Thymus (tissue), 11 donors: Measurements from ENCODE around the gene RASSF5. TPM values are rescaled to one million over a fixed set of nuclear protein-coding genes. Genes with fewer than 3 reads are reported as not detected.

Experiments used
- DNase-seq, 9 donors: peaks; one replicate each; pipeline ENCODE4 v3.0.0-alpha.2; 2013; ENCODE audit warnings: low spot score in 9 of 9, low read depth in 6 of 9, missing footprints in 1 of 9
- H3K27ac ChIP-seq, 2 donors: one replicate each; pipeline ENCODE4 v1.5.1; 2013; ENCODE audit warnings: control low read depth in 1 of 2, low read depth in 1 of 2, low read length in 1 of 2, mild to moderate bottlenecking in 1 of 2, moderate library complexity in 1 of 2
- H3K27me3 ChIP-seq, 2 donors: one replicate each; pipeline ENCODE4 v1.5.1; 2013; ENCODE audit warnings: low read length in 1 of 2; ENCODE audit not compliant: control insufficient read depth in 2 of 2, insufficient read depth in 1 of 2
- H3K36me3 ChIP-seq, 2 donors: one replicate each; pipeline ENCODE4 v1.5.1; 2013; ENCODE audit warnings: low read length in 1 of 2, mild to moderate bottlenecking in 1 of 2, moderate library complexity in 1 of 2; ENCODE audit not compliant: control insufficient read depth in 2 of 2, insufficient read depth in 2 of 2
- H3K4me1 ChIP-seq, 2 donors: one replicate each; pipeline ENCODE4 v1.5.1; 2013; ENCODE audit warnings: low read length in 2 of 2; ENCODE audit not compliant: control insufficient read depth in 2 of 2, insufficient read depth in 2 of 2
- H3K4me3 ChIP-seq, 2 donors: one replicate each; pipeline ENCODE4 v1.5.1; 2013; ENCODE audit warnings: low read length in 2 of 2, control low read depth in 1 of 2, mild to moderate bottlenecking in 1 of 2
- H3K9me3 ChIP-seq, 2 donors: one replicate each; pipeline ENCODE4 v1.5.1; 2013; ENCODE audit warnings: low read length in 1 of 2, mild to moderate bottlenecking in 1 of 2; ENCODE audit not compliant: control insufficient read depth in 2 of 2, insufficient read depth in 1 of 2
- WGBS: extraction: QIAGEN DNeasy Blood & Tissue Kit; methylation state at CpG from one replicate; pipeline ENCODE4 v1.1.7; 2013; 5-methylcytosine and 5-hydroxymethylcytosine counted together
- polyA plus RNA-seq: library from polyadenylated mRNA; stranded (reverse); fragments of 200-250 nt; gene quantifications from one replicate; pipeline ENCODE4 v1.2.3, GENCODE V29; 2013
- total RNA-seq: library from RNA; stranded (reverse); fragments of 120-200 nt; gene quantifications from one replicate; pipeline ENCODE4 v1.2.4, GENCODE V29; 2013
- donor health status: healthy.

The RASSF5 gene
- total and polyA plus RNA-seq, 2 donors = 54.3 to 73.4 TPM

GRCh38 chr1:206591696-206592095 lies 84.4 kb downstream of the RASSF5 start:
- Histone ChIP-seq H3K27me3 (no peaks in the 10 kb centered on the region), H3K27ac (no peak overlapping the region), H3K4me3 (no peak overlapping the region), H3K36me3 (peaks cover 69 to 90% of the 10 kb centered on the region in 2 donors), H3K4me1 (peaks cover 0 to 2% of the 10 kb centered on the region in 2 donors), H3K9me3 (no peaks in the 10 kb centered on the region)
- DNase-seq = no peak
- 95% methylated on average over 9 of the region's 9 CpGs for WGBS

- Histone ChIP-seq H3K36me3 (peaks cover 57 to 84% of the 10 kb centered on the region in 2 donors), H3K4me1 (no peaks in the 10 kb centered on the region), H3K27ac (no peak overlapping the region), H3K4me3 (no peak overlapping the region), H3K27me3 (no peaks in the 10 kb centered on the region), H3K9me3 (no peaks in the 10 kb centered on the region)
- no peak for DNase-seq
- 98% methylated on average over 7 of the region's 7 CpGs for WGBS
Observed at GRCh38 chr1:206593351-206593925, 86.1 kb downstream of the RASSF5 start.

- no peaks in the 10 kb centered on the region for H3K4me1 ChIP-seq
- peaks cover 59 to 85% of the 10 kb centered on the region in 2 donors for H3K36me3 ChIP-seq
- 98% methylated on average over 7 of the region's 7 CpGs for WGBS
- H3K9me3 ChIP-seq = no peaks in the 10 kb centered on the region
- no peak overlapping the region for H3K27ac ChIP-seq
- no peaks in the 10 kb centered on the region for H3K27me3 ChIP-seq
- no peak for DNase-seq
- H3K4me3 ChIP-seq = no peak overlapping the region
Observed at GRCh38 chr1:206595581-206596318, 88.4 kb downstream of the RASSF5 start.

GRCh38 chr1:206596319-206596666 lies 89.0 kb downstream of the RASSF5 start:
- Histone ChIP-seq H3K27me3 (no peaks in the 10 kb centered on the region), H3K9me3 (no peaks in the 10 kb centered on the region), H3K4me1 (no peaks in the 10 kb centered on the region), H3K36me3 (peaks cover 59 to 80% of the 10 kb centered on the region in 2 donors), H3K4me3 (no peak overlapping the region), H3K27ac (no peak overlapping the region)
- DNase-seq = no peak
- WGBS = 99% methylated on average over 1 of the region's 1 CpG

GRCh38 chr1:206600527-206600926 lies 93.2 kb downstream of the RASSF5 start:
- WGBS = over 99% methylated on average over 3 of the region's 3 CpGs
- no peak overlapping the region for H3K27ac ChIP-seq
- no peak for DNase-seq

GRCh38 chr1:206604861-206605260 lies 97.5 kb downstream of the RASSF5 start:
- Histone ChIP-seq H3K27me3 (no peaks in the 10 kb centered on the region), H3K36me3 (peaks cover 35 to 55% of the 10 kb centered on the region in 2 donors), H3K4me3 (no peak overlapping the region), H3K9me3 (no peaks in the 10 kb centered on the region), H3K4me1 (no peaks in the 10 kb centered on the region), H3K27ac (no peak overlapping the region)
- DNase-seq = no peak
- 98% methylated on average over 5 of the region's 5 CpGs for WGBS

More at GRCh38 chr1:206600527-206600926, 93.2 kb downstream of the RASSF5 start:
- H3K36me3 ChIP-seq = peaks cover 56 to 77% of the 10 kb centered on the region in 2 donors
- no peaks in the 10 kb centered on the region for H3K4me1 ChIP-seq
- no peaks in the 10 kb centered on the region for H3K27me3 ChIP-seq
- no peaks in the 10 kb centered on the region for H3K9me3 ChIP-seq
- H3K4me3 ChIP-seq = no peak overlapping the region

- no peaks in the 10 kb centered on the region for H3K27me3 ChIP-seq
- peaks cover 6% of the 10 kb centered on the region in 2 donors for H3K4me1 ChIP-seq
- 84% methylated on average over 3 of the region's 3 CpGs for WGBS
- DNase-seq = no peak
- H3K36me3 ChIP-seq = peaks cover 23 to 42% of the 10 kb centered on the region in 2 donors
- no peak overlapping the region for H3K4me3 ChIP-seq
- H3K27ac ChIP-seq = no peak overlapping the region
- no peaks in the 10 kb centered on the region for H3K9me3 ChIP-seq
Observed at GRCh38 chr1:206606867-206607266, 99.5 kb downstream of the RASSF5 start.

GRCh38 chr1:206608108-206608698 lies 100.9 kb downstream of the RASSF5 start:
- H3K36me3 ChIP-seq = peaks cover 10 to 28% of the 10 kb centered on the region in 2 donors
- peak in 2 of 9 donors; percentile 51 to 54 for DNase-seq
- H3K4me1 ChIP-seq = peaks cover 6 to 10% of the 10 kb centered on the region in 2 donors
- H3K4me3 ChIP-seq = no peak overlapping the region
- no peaks in the 10 kb centered on the region for H3K27me3 ChIP-seq
- H3K27ac ChIP-seq = no peak overlapping the region
- WGBS = 87% methylated on average over 7 of the region's 7 CpGs
- no peaks in the 10 kb centered on the region for H3K9me3 ChIP-seq
